Measurements from ENCODE around the gene GFER. TPM values are rescaled to one million over a fixed set of nuclear protein-coding genes. Genes with fewer than 3 reads are reported as not detected.

GFER gene
- total RNA-seq, 4 donors from 2014 or later: 12.8 to 45.6 (median 25.1) TPM

- no peak for ATAC-seq
- TF ChIP-seq POLR2A (IDR thresholded peaks at IDR 0.05): no peak
- TF ChIP-seq POLR2AphosphoS5 (IDR thresholded peaks at IDR 0.05): no peak
- TF ChIP-seq EP300 (IDR thresholded peaks at IDR 0.05): no peak
- no peak for TF ChIP-seq CTCF (IDR thresholded peaks at IDR 0.05)
- H3K36me3 ChIP-seq: no peaks in the 10 kb centered on the region
- no peak overlapping the region for H3K27ac ChIP-seq
- WGBS, 2 donors (ENCODE audit: low coverage in 1 of 2): 60 to 78% methylated on average over 1 to 8 of the region's 41 CpGs
- H3K4me1 ChIP-seq: peaks cover 0 to 49% (median 25%) of the 10 kb centered on the region in 3 donors
- no peaks in the 10 kb centered on the region for H3K9me3 ChIP-seq
- H3K27me3 ChIP-seq: no peaks in the 10 kb centered on the region
- no peak overlapping the region for H3K4me3 ChIP-seq
Observed at GRCh38 chr16:1968146-1968953, 15.6 kb upstream of the GFER start.

- H3K36me3 ChIP-seq: peaks cover 0 to 35% of the 10 kb centered on the region in 2 donors
- ATAC-seq: peak; percentile 98
- peak within 1 kb of the TSS; percentile 81 to 97 (median 92) for H3K27ac ChIP-seq
- H3K27me3 ChIP-seq: peaks cover 31% of the 10 kb centered on the region
- no peaks in the 10 kb centered on the region for H3K9me3 ChIP-seq
- peak; percentile 98 for TF ChIP-seq POLR2AphosphoS5 (IDR thresholded peaks at IDR 0.05)
- TF ChIP-seq POLR2A (IDR thresholded peaks at IDR 0.05): peak; percentile 94 to 95
- TF ChIP-seq EP300 (IDR thresholded peaks at IDR 0.05): no peak
- TF ChIP-seq CTCF (IDR thresholded peaks at IDR 0.05): peak in 1 of 4 experiments; percentile 22
- WGBS, 2 donors (ENCODE audit: low coverage in 1 of 2): 0 to 3% methylated on average over 7 to 19 of the region's 78 CpGs
- peaks cover 0 to 35% (median 21%) of the 10 kb centered on the region in 3 donors for H3K4me1 ChIP-seq
- H3K4me3 ChIP-seq: peak within 1 kb of the TSS; percentile 73 to 99
Observed at GRCh38 chr16:1971796-1972489, 12.1 kb upstream of the GFER start, which contains the start of gene TBL3. TBL3 (plus strand) TSS chr16:1972053; CDS start chr16:1972165, 112 bp downstream.

- TF ChIP-seq CTCF (IDR thresholded peaks at IDR 0.05) (no peak), EP300 (IDR thresholded peaks at IDR 0.05) (no peak), POLR2AphosphoS5 (IDR thresholded peaks at IDR 0.05) (no peak), POLR2A (IDR thresholded peaks at IDR 0.05) (no peak)
- Histone ChIP-seq H3K4me1 (peaks cover 0 to 35% (median 21%) of the 10 kb centered on the region in 3 donors), H3K4me3 (peak overlapping the region; percentile 73 to 99), H3K27ac (peak overlapping the region in 3 of 4 donors; percentile 88 to 97 (median 95)), H3K9me3 (no peaks in the 10 kb centered on the region), H3K36me3 (peaks cover 0 to 40% of the 10 kb centered on the region in 2 donors), H3K27me3 (peaks cover 37% of the 10 kb centered on the region)
- no peak for ATAC-seq
- WGBS, 2 donors (ENCODE audit: low coverage in 1 of 2): 0% methylated on average over 5 to 13 of the region's 22 CpGs
Observed at GRCh38 chr16:1972490-1972877, 11.5 kb upstream of the GFER start.

GRCh38 chr16:1973461-1974156, 10.4 kb upstream of the GFER start:
- 48 to 73% methylated on average over 3 of the region's 16 CpGs for WGBS, 2 donors (ENCODE audit: low coverage in 1 of 2)
- Histone ChIP-seq H3K36me3 (peaks cover 0 to 51% of the 10 kb centered on the region in 2 donors), H3K4me3 (peak overlapping the region in 1 of 2 donors; percentile 99), H3K27me3 (peaks cover 48% of the 10 kb centered on the region), H3K27ac (no peak overlapping the region), H3K9me3 (no peaks in the 10 kb centered on the region), H3K4me1 (peaks cover 0 to 35% (median 21%) of the 10 kb centered on the region in 3 donors)
- no peak for ATAC-seq
- TF ChIP-seq POLR2A (IDR thresholded peaks at IDR 0.05) (no peak), POLR2AphosphoS5 (IDR thresholded peaks at IDR 0.05) (no peak), EP300 (IDR thresholded peaks at IDR 0.05) (no peak), CTCF (IDR thresholded peaks at IDR 0.05) (no peak)

All from gastroesophageal sphincter (tissue), 4 donors.